ENCODE measurements around the gene MAPK8IP1.

Gene MAPK8IP1

GRCh38 chr11:45846974-45847910 is 38.2 kb upstream of the MAPK8IP1 start, which contains the start of gene CRY2 (continued):
- TF ChIP-seq, protein P1, sequence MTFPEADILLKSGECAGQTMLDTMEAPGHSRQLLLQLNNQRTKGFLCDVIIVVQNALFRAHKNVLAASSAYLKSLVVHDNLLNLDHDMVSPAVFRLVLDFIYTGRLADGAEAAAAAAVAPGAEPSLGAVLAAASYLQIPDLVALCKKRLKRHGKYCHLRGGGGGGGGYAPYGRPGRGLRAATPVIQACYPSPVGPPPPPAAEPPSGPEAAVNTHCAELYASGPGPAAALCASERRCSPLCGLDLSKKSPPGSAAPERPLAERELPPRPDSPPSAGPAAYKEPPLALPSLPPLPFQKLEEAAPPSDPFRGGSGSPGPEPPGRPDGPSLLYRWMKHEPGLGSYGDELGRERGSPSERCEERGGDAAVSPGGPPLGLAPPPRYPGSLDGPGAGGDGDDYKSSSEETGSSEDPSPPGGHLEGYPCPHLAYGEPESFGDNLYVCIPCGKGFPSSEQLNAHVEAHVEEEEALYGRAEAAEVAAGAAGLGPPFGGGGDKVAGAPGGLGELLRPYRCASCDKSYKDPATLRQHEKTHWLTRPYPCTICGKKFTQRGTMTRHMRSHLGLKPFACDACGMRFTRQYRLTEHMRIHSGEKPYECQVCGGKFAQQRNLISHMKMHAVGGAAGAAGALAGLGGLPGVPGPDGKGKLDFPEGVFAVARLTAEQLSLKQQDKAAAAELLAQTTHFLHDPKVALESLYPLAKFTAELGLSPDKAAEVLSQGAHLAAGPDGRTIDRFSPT (tag by site-specific recombination; IDR thresholded peaks at IDR 0.05), result peak; percentile 74; the same call in 1 of the 2 replicates
- TF ChIP-seq ZNF335 (tag by site-specific recombination; conservative IDR thresholded peaks at IDR 0.05), result peak; percentile 95
- TF ChIP-seq HOXD13 (CRISPR knock-in tag; IDR thresholded peaks at IDR 0.05; ENCODE audit: borderline replicate concordance), result peak; percentile 58; the same call in 1 of the 2 replicates
- peak; percentile 93 for TF ChIP-seq ZNF341 (tag by site-specific recombination; IDR thresholded peaks at IDR 0.05; ENCODE audit: low read depth)
- TF ChIP-seq GLIS2 (tag by site-specific recombination; IDR thresholded peaks at IDR 0.05), result peak; percentile 24; the same call in 1 of the 2 replicates
- TF ChIP-seq KLF10 (tag by site-specific recombination; IDR thresholded peaks at IDR 0.05), result peak; percentile 84
- peak; percentile 83 for TF ChIP-seq KLF9 (tag by site-specific recombination; IDR thresholded peaks at IDR 0.05; ENCODE audit: low read depth)
- TF ChIP-seq YY1 (tag by site-specific recombination; IDR thresholded peaks at IDR 0.05), result peak; percentile 80; the same call in 1 of the 2 replicates
- peak; percentile 96 for TF ChIP-seq KLF8 (tag by site-specific recombination; IDR thresholded peaks at IDR 0.05)
- TF ChIP-seq, protein P2, sequence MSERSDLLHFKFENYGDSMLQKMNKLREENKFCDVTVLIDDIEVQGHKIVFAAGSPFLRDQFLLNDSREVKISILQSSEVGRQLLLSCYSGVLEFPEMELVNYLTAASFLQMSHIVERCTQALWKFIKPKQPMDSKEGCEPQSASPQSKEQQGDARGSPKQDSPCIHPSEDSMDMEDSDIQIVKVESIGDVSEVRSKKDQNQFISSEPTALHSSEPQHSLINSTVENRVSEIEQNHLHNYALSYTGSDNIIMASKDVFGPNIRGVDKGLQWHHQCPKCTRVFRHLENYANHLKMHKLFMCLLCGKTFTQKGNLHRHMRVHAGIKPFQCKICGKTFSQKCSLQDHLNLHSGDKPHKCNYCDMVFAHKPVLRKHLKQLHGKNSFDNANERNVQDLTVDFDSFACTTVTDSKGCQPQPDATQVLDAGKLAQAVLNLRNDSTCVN (tag by site-specific recombination; optimal IDR thresholded peaks at IDR 0.05), result peak; percentile 49
- peak; percentile 52 for TF ChIP-seq ZBTB17 (tag by site-specific recombination; IDR thresholded peaks at IDR 0.05)
- TF ChIP-seq REST (tag by site-specific recombination; IDR thresholded peaks at IDR 0.05), result peak; percentile 51; the same call in 1 of the 2 replicates
- 0 out of 2 replicates have a peak, but pooled peaks have one; percentile 20 for TF ChIP-seq ZNF704 (tag by site-specific recombination; IDR thresholded peaks at IDR 0.05)
- no peak for TF ChIP-seq ZNF146 (tag by site-specific recombination; IDR thresholded peaks at IDR 0.05)
- TF ChIP-seq PBX3 (CRISPR knock-in tag; IDR thresholded peaks at IDR 0.05), result peak; percentile 85
- 0 out of 2 replicates have a peak, but pooled peaks have one; percentile 42 for TF ChIP-seq WT1 (tag by site-specific recombination; IDR thresholded peaks at IDR 0.05)
- no peak for TF ChIP-seq ZNF792 (tag by site-specific recombination; IDR thresholded peaks at IDR 0.05)
- no peak for TF ChIP-seq ZNF558 (tag by site-specific recombination; IDR thresholded peaks at IDR 0.05)
- TF ChIP-seq ZFHX2 (tag by site-specific recombination; conservative IDR thresholded peaks at IDR 0.05), result peak; percentile 64
- TF ChIP-seq, protein P3, sequence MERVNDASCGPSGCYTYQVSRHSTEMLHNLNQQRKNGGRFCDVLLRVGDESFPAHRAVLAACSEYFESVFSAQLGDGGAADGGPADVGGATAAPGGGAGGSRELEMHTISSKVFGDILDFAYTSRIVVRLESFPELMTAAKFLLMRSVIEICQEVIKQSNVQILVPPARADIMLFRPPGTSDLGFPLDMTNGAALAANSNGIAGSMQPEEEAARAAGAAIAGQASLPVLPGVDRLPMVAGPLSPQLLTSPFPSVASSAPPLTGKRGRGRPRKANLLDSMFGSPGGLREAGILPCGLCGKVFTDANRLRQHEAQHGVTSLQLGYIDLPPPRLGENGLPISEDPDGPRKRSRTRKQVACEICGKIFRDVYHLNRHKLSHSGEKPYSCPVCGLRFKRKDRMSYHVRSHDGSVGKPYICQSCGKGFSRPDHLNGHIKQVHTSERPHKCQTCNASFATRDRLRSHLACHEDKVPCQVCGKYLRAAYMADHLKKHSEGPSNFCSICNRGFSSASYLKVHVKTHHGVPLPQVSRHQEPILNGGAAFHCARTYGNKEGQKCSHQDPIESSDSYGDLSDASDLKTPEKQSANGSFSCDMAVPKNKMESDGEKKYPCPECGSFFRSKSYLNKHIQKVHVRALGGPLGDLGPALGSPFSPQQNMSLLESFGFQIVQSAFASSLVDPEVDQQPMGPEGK (tag by site-specific recombination; IDR thresholded peaks at IDR 0.05), result peak; percentile 72
- no peak for TF ChIP-seq ZBTB8A (tag by site-specific recombination; IDR thresholded peaks at IDR 0.05)
- peak; percentile 89 for TF ChIP-seq YY2 (tag by site-specific recombination; IDR thresholded peaks at IDR 0.05)
- no peak for TF ChIP-seq AEBP2 (tag by site-specific recombination; IDR thresholded peaks at IDR 0.05; ENCODE audit: borderline replicate concordance)
- TF ChIP-seq ZNF76 (tag by site-specific recombination; IDR thresholded peaks at IDR 0.05; ENCODE audit: borderline replicate concordance, low read depth), result peak; percentile 34; the same call in 1 of the 2 replicates
- 0 out of 2 replicates have a peak, but pooled peaks have one; percentile 7 for TF ChIP-seq ZXDB (tag by site-specific recombination; IDR thresholded peaks at IDR 0.05)

All from HEK293 (cell line).